ENCODE measurements around the gene DNER.
"Not testable (repeated sequence)": the region's sequence is repeated elsewhere in the genome, so short reads cannot be mapped to it uniquely, and the experiment has no call there.

DNER gene

GRCh38 chr2:229346816-229347540, 367.4 kb downstream of the DNER start:
- DNase-seq: no peak
- no peak overlapping the region for H3K4me3 ChIP-seq (ENCODE audit: insufficient read depth, low read depth, low read length, poor library complexity, severe bottlenecking)
- H3K9me3 ChIP-seq (ENCODE audit: control insufficient read depth, low read length): no peaks in the 10 kb centered on the region

GRCh38 chr2:229344955-229345354, 369.4 kb downstream of the DNER start:
- Histone ChIP-seq H3K4me3 (ENCODE audit: insufficient read depth, low read depth, low read length, poor library complexity, severe bottlenecking) (no peak overlapping the region), H3K27me3 (replicated peaks; ENCODE audit: control insufficient read depth, insufficient read depth, low read length, poor library complexity, severe bottlenecking) (no peaks in the 10 kb centered on the region), H3K4me1 (ENCODE audit: control insufficient read depth, insufficient read depth, low read length, poor library complexity, severe bottlenecking) (no peaks in the 10 kb centered on the region), H3K27ac (ENCODE audit: insufficient read depth, low read length, poor library complexity, severe bottlenecking) (no peak overlapping the region), H3K9me3 (ENCODE audit: control insufficient read depth, low read length) (no peaks in the 10 kb centered on the region), H3K36me3 (ENCODE audit: control insufficient read depth, insufficient read depth, low read length) (no peaks in the 10 kb centered on the region)
- no peak for DNase-seq

More at GRCh38 chr2:229346816-229347540, 367.4 kb downstream of the DNER start:
- Histone ChIP-seq H3K27me3 (replicated peaks; ENCODE audit: control insufficient read depth, insufficient read depth, low read length, poor library complexity, severe bottlenecking) (no peaks in the 10 kb centered on the region), H3K4me1 (ENCODE audit: control insufficient read depth, insufficient read depth, low read length, poor library complexity, severe bottlenecking) (no peaks in the 10 kb centered on the region), H3K36me3 (ENCODE audit: control insufficient read depth, insufficient read depth, low read length) (no peaks in the 10 kb centered on the region), H3K27ac (ENCODE audit: insufficient read depth, low read length, poor library complexity, severe bottlenecking) (no peak overlapping the region)

GRCh38 chr2:229344151-229344551, 370.2 kb downstream of the DNER start:
- Histone ChIP-seq H3K4me3 (ENCODE audit: insufficient read depth, low read depth, low read length, poor library complexity, severe bottlenecking) (no peak overlapping the region), H3K9me3 (ENCODE audit: control insufficient read depth, low read length) (no peaks in the 10 kb centered on the region), H3K27ac (ENCODE audit: insufficient read depth, low read length, poor library complexity, severe bottlenecking) (no peak overlapping the region), H3K36me3 (ENCODE audit: control insufficient read depth, insufficient read depth, low read length) (no peaks in the 10 kb centered on the region), H3K4me1 (ENCODE audit: control insufficient read depth, insufficient read depth, low read length, poor library complexity, severe bottlenecking) (no peaks in the 10 kb centered on the region), H3K27me3 (replicated peaks; ENCODE audit: control insufficient read depth, insufficient read depth, low read length, poor library complexity, severe bottlenecking) (no peaks in the 10 kb centered on the region)
- DNase-seq: no peak

- Histone ChIP-seq H3K4me1 (ENCODE audit: control insufficient read depth, insufficient read depth, low read length, poor library complexity, severe bottlenecking) (no peaks in the 10 kb centered on the region), H3K4me3 (ENCODE audit: insufficient read depth, low read depth, low read length, poor library complexity, severe bottlenecking) (no peak overlapping the region), H3K36me3 (ENCODE audit: control insufficient read depth, insufficient read depth, low read length) (no peaks in the 10 kb centered on the region), H3K27ac (ENCODE audit: insufficient read depth, low read length, poor library complexity, severe bottlenecking) (no peak overlapping the region), H3K27me3 (replicated peaks; ENCODE audit: control insufficient read depth, insufficient read depth, low read length, poor library complexity, severe bottlenecking) (no peaks in the 10 kb centered on the region), H3K9me3 (ENCODE audit: control insufficient read depth, low read length) (no peaks in the 10 kb centered on the region)
- no peak for DNase-seq
Observed at GRCh38 chr2:229343661-229344060, 370.7 kb downstream of the DNER start.

GRCh38 chr2:229342376-229342775, 372.0 kb downstream of the DNER start:
- Histone ChIP-seq H3K36me3 (ENCODE audit: control insufficient read depth, insufficient read depth, low read length) (no peaks in the 10 kb centered on the region), H3K4me3 (ENCODE audit: insufficient read depth, low read depth, low read length, poor library complexity, severe bottlenecking) (no peak overlapping the region), H3K9me3 (ENCODE audit: control insufficient read depth, low read length) (no peaks in the 10 kb centered on the region), H3K4me1 (ENCODE audit: control insufficient read depth, insufficient read depth, low read length, poor library complexity, severe bottlenecking) (no peaks in the 10 kb centered on the region), H3K27me3 (replicated peaks; ENCODE audit: control insufficient read depth, insufficient read depth, low read length, poor library complexity, severe bottlenecking) (no peaks in the 10 kb centered on the region), H3K27ac (ENCODE audit: insufficient read depth, low read length, poor library complexity, severe bottlenecking) (no peak overlapping the region)
- DNase-seq: no peak

GRCh38 chr2:229340086-229340760, 374.1 kb downstream of the DNER start:
- no peak for DNase-seq

GRCh38 chr2:229339618-229340017, 374.7 kb downstream of the DNER start:
- H3K36me3 ChIP-seq (ENCODE audit: control insufficient read depth, insufficient read depth, low read length): no peaks in the 10 kb centered on the region
- H3K4me1 ChIP-seq (ENCODE audit: control insufficient read depth, insufficient read depth, low read length, poor library complexity, severe bottlenecking): no peaks in the 10 kb centered on the region
- H3K27me3 ChIP-seq (replicated peaks; ENCODE audit: control insufficient read depth, insufficient read depth, low read length, poor library complexity, severe bottlenecking): no peaks in the 10 kb centered on the region
- DNase-seq: no peak
- H3K4me3 ChIP-seq (ENCODE audit: insufficient read depth, low read depth, low read length, poor library complexity, severe bottlenecking): no peak overlapping the region
- no peaks in the 10 kb centered on the region for H3K9me3 ChIP-seq (ENCODE audit: control insufficient read depth, low read length)
- H3K27ac ChIP-seq (ENCODE audit: insufficient read depth, low read length, poor library complexity, severe bottlenecking): no peak overlapping the region

More at GRCh38 chr2:229340086-229340760, 374.1 kb downstream of the DNER start:
- no peak overlapping the region for H3K4me3 ChIP-seq (ENCODE audit: insufficient read depth, low read depth, low read length, poor library complexity, severe bottlenecking)
- no peaks in the 10 kb centered on the region for H3K9me3 ChIP-seq (ENCODE audit: control insufficient read depth, low read length)
- no peaks in the 10 kb centered on the region for H3K36me3 ChIP-seq (ENCODE audit: control insufficient read depth, insufficient read depth, low read length)
- no peaks in the 10 kb centered on the region for H3K4me1 ChIP-seq (ENCODE audit: control insufficient read depth, insufficient read depth, low read length, poor library complexity, severe bottlenecking)
- H3K27ac ChIP-seq (ENCODE audit: insufficient read depth, low read length, poor library complexity, severe bottlenecking): no peak overlapping the region
- no peaks in the 10 kb centered on the region for H3K27me3 ChIP-seq (replicated peaks; ENCODE audit: control insufficient read depth, insufficient read depth, low read length, poor library complexity, severe bottlenecking)

GRCh38 chr2:229339171-229339570, 375.2 kb downstream of the DNER start:
- not testable (repeated sequence) for H3K27me3 ChIP-seq (replicated peaks; ENCODE audit: control insufficient read depth, insufficient read depth, low read length, poor library complexity, severe bottlenecking); H3K4me1 ChIP-seq (ENCODE audit: control insufficient read depth, insufficient read depth, low read length, poor library complexity, severe bottlenecking); H3K9me3 ChIP-seq (ENCODE audit: control insufficient read depth, low read length); H3K4me3 ChIP-seq (ENCODE audit: insufficient read depth, low read depth, low read length, poor library complexity, severe bottlenecking); H3K36me3 ChIP-seq (ENCODE audit: control insufficient read depth, insufficient read depth, low read length); H3K27ac ChIP-seq (ENCODE audit: insufficient read depth, low read length, poor library complexity, severe bottlenecking); DNase-seq

GRCh38 chr2:229335877-229336346, 378.4 kb downstream of the DNER start:
- Histone ChIP-seq H3K4me1 (ENCODE audit: control insufficient read depth, insufficient read depth, low read length, poor library complexity, severe bottlenecking) (no peaks in the 10 kb centered on the region), H3K27me3 (replicated peaks; ENCODE audit: control insufficient read depth, insufficient read depth, low read length, poor library complexity, severe bottlenecking) (no peaks in the 10 kb centered on the region), H3K9me3 (ENCODE audit: control insufficient read depth, low read length) (no peaks in the 10 kb centered on the region), H3K4me3 (ENCODE audit: insufficient read depth, low read depth, low read length, poor library complexity, severe bottlenecking) (no peak overlapping the region), H3K36me3 (ENCODE audit: control insufficient read depth, insufficient read depth, low read length) (no peaks in the 10 kb centered on the region), H3K27ac (ENCODE audit: insufficient read depth, low read length, poor library complexity, severe bottlenecking) (no peak overlapping the region)
- no peak for DNase-seq

GRCh38 chr2:229335330-229335729, 379.0 kb downstream of the DNER start:
- Histone ChIP-seq H3K36me3 (ENCODE audit: control insufficient read depth, insufficient read depth, low read length) (no peaks in the 10 kb centered on the region), H3K4me3 (ENCODE audit: insufficient read depth, low read depth, low read length, poor library complexity, severe bottlenecking) (no peak overlapping the region), H3K4me1 (ENCODE audit: control insufficient read depth, insufficient read depth, low read length, poor library complexity, severe bottlenecking) (no peaks in the 10 kb centered on the region), H3K27ac (ENCODE audit: insufficient read depth, low read length, poor library complexity, severe bottlenecking) (no peak overlapping the region), H3K27me3 (replicated peaks; ENCODE audit: control insufficient read depth, insufficient read depth, low read length, poor library complexity, severe bottlenecking) (no peaks in the 10 kb centered on the region), H3K9me3 (ENCODE audit: control insufficient read depth, low read length) (no peaks in the 10 kb centered on the region)
- no peak for DNase-seq
